A549 (cell line): Measurements from ENCODE around the gene ZSCAN10.
"Not testable (repeated sequence)": the region's sequence is repeated elsewhere in the genome, so short reads cannot be mapped to it uniquely, and the experiment has no call there.

ENCODE experiments used
- POLR2A ChIP-seq: IDR thresholded peaks from 2 replicates; pipeline ENCODE4 v1.6.1; 2012; ENCODE audit warnings: mild to moderate bottlenecking, low read length
- REST ChIP-seq: fragments of 200-600 bp; sonication (generic); IDR thresholded peaks from 2 replicates; pipeline ENCODE4 v1.6.1; 2016; ENCODE audit warnings: antibody characterized with exemption, mild to moderate bottlenecking, moderate library complexity
- TF ChIP-seq, protein P1 (sequence below): IDR thresholded peaks from 2 replicates; pipeline ENCODE4 v1.6.1; 2012

DNA sequence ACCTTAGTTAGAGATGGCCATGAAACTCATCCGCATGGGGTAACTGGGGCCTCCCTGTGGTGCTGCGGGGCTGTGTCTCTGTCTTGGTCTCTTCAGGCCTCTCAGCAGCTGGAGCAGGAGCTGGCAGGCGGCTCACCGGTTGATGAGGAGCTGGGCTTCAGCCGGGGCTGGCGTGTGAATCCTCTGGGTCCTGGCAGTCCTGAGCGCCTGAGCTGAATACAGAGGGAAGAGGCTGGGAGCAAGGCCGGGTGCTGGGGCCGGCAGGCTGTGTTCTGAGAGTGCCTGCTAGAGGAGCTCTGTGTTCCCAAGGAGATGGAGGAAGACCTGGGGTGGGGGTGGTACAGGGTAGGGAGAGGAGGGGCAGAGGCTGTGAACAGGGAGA lies 43.4 kb downstream of the ZSCAN10 start:
- not testable (repeated sequence) for TF ChIP-seq POLR2A, REST
- TF ChIP-seq, protein P1, sequence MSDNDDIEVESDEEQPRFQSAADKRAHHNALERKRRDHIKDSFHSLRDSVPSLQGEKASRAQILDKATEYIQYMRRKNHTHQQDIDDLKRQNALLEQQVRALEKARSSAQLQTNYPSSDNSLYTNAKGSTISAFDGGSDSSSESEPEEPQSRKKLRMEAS, result not testable (repeated sequence)
